HG03108 (cell line): Measurements from ENCODE around the gene DCC.

Source experiments
- ATAC-seq: cut with Tn5 transposase; IDR thresholded peaks from one replicate; pipeline ENCODE4 v1.9.1; 2021; ENCODE audit warnings: moderate library complexity; ENCODE audit not compliant: unreplicated experiment

Gene DCC

GRCh38 chr18:52894801-52895200 is 554.8 kb downstream of the DCC start:
- ATAC-seq: no peak

- no peak for ATAC-seq
Observed at GRCh38 chr18:52897611-52898484, 557.9 kb downstream of the DCC start.

GRCh38 chr18:52898485-52899058 is 558.6 kb downstream of the DCC start:
- ATAC-seq: no peak

DNA sequence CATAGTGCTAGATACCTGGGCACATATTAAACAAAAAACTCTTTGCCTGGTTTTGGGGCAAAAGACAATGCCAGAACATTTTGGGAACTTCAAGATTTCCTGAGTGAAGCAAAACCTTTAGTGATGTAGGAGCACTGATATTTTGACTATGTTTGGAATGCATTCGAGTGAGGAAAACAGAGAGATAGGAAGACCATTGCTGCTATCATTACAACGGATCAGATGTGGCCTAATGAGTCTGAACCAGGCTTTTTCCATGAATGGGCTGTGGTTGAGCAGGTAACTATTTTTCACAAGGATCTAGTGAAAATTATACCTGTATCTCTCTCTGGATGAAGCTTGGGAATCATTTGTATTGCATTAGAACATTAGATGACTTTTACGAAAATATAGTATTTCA is 562.2 kb downstream of the DCC start:
- ATAC-seq: no peak

DNA sequence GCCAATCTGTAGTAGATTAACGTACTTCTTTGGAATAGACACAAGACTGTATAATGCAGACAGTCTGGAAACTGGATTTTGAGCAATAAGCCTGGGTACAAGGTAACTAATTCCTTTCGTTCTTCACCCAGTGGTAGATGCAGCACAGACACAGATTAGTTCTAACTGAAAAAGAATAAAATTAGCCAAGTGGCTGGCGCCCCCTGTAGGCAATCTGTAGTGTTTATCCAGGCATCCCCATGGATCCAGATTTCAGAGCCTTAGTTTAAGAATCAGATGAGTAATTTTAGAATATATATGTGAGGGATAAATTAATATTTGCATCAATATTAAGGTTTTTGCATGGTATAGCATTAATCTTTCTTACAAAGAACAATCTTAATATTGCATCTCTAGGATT is 563.9 kb downstream of the DCC start:
- no peak for ATAC-seq

DNA sequence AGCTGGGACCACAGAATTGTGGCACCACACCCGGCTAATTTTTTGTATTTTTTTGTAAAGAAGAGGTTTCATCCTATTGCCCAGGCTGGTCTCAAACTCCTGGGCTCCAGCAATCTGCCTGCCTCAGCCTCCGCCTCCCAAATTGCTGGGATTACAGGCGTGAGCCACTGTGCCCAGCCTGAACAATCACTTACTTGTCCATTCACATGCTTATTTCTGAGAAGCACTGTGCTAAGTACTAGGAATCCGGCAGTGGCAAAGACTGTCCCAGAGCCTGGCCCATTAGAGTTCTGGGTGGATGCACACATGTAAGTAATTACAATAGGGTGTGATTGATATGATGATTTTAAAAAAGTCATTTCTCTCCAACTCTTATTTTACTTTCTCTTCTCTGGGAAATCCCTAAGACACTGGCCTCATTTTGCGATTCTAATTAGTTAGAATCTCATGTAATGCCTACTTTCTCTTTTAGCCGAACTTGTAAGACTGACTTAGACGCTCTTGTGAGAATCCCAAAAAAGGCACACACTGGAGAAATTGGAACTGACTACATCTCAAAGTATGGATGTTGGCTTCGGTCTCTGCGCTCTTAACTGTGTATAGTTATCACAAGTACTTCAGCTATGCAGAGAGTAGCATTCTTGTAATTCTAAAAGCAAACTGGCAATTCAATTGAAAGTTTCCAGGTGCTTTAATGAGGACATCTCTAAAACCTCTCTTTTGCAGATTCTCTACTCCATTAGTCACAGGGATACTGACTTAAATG is 567.7 kb downstream of the DCC start:
- no peak for ATAC-seq

DNA sequence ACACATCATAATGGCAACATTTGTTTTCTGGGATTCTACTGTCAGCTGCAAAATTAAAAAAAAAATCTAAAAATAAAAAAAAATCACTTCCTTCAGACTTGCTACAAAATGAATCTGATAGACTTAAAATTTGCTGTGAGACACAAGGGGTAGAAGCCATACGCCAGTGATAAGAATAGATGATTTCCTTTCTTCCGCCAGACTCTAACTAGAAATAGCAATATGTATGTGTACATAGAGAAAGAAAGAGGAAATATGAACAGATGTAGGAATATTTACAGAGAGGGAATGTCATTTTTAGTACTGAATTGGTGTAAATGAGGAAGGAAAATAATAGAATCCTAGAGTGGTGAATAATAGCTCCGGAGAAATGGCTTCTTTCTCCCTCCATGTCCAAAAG is 574.2 kb downstream of the DCC start:
- ATAC-seq: no peak

DNA sequence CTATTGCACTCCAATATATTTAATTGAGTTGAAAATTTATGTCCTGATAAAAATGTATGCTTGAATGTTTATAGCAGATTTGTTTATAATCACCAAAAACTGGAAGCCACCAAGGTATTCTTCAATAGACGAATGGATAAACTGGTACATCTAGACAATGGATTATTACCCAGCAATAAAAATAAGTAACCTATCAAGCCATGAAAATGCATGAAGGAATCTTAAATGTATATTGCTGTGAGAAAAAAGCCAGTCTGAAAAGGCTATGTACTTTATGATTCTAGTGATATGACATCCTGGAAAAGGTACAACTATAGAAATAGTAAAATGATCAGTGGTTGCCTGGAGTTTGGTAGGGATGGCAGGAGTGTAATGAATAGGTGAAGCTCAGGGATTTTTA is 580.7 kb downstream of the DCC start:
- ATAC-seq: no peak

DNA sequence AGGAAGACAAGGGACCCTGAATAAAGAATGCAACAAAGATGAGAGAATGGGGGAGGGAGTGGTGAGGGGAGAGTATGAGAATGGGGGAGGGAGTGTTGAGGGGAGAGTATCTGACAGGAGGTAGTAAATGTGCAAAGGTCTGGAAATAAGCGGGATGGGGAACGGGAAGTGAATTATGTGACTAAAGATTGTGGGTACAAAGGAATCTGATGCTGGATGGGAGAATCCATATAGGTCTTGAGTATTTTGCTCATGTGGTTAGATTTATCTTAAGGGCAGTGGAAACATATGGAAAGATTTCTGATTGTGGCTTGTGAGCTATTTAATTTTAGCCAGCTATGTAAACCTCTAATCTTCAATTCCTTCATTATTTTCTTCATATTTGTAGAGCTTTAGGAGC is 593.4 kb downstream of the DCC start:
- no peak for ATAC-seq

DNA sequence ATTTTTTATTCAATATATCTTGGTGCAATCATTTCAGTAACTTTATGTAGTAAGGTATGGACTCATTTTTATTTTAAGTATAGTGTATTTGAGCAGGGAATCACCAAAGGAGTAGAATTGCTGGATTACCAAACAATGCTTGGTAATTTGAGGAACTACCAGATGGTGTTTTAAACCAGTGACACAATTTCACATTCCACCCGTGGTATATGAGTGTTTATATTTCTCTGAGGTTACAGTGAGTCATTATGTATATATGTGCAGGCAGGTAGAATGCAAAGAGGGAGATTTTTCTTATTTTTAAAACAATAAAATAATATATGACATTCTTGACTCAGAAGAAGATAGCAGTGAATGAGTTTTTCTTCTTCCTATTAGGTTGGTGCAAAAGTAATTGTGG is 596.9 kb downstream of the DCC start:
- no peak for ATAC-seq

GRCh38 chr18:52937840-52938239 is 597.8 kb downstream of the DCC start:
- ATAC-seq: no peak

GRCh38 chr18:52945552-52945951 is 605.6 kb downstream of the DCC start:
- no peak for ATAC-seq

DNA sequence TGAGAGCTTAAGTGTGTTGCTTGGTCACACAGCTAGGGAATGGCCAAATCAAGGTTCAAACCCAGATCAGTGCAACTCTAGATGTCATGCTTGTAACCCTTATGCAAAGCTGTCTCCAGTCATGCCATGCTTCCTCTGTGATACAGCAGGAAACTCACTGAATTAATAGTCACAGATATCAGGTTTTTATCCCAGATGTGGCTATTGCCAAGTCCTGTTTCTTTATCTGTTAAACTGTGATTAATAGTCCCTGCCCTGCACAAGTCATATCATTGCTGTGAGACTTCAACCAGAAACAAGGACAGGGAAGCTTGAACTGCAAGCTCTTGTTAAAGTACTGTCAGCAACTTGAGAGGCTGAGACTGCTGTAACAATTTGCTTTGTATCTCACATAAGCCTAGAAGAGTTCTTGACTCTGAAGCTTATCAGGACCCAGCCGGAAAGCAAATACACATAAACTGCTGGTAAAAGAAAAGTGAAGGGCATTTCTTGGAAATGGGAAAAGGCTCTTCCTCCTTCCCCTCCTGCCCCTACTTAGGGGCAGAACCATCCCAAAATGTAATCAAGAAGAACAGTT is 609.0 kb downstream of the DCC start:
- no peak for ATAC-seq

DNA sequence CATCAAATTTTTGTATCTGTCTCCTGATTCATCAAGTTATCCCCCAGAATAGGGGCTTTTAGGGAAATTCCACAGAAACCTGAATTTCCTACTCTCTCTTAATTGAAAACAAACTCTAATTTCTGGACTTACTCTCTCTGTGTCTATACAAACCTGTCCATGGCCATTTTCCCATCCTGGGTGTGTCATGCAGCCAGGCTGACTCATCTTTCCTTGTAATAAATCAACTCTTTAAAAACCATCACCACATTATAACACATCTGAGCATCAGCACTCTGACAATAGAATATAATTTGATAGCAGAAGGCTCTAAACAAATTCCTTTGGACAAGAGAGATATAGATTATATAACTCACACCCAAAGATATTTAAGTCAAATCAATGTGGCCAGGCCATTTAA is 610.2 kb downstream of the DCC start:
- no peak for ATAC-seq

GRCh38 chr18:52953387-52953786 is 613.4 kb downstream of the DCC start:
- ATAC-seq: no peak

DNA sequence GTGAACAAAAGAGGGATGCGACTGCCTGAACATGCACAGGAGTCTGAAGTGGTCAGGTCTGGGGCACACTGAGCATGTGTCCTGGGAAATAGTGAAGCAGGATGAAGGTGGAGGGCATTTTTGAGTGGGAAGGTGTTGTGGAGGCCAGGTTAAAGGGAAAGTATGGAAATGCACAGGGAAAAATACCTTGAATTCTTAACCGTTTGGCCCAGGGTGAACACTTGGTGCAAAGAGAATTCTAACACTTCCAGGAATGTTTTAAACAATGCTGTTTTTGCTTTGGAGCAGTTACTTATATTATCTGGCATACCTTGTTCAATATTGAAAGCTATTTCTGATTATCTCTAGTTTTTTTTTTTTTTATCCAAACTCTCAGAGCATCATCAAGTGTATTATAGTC is 623.5 kb downstream of the DCC start:
- no peak for ATAC-seq

DNA sequence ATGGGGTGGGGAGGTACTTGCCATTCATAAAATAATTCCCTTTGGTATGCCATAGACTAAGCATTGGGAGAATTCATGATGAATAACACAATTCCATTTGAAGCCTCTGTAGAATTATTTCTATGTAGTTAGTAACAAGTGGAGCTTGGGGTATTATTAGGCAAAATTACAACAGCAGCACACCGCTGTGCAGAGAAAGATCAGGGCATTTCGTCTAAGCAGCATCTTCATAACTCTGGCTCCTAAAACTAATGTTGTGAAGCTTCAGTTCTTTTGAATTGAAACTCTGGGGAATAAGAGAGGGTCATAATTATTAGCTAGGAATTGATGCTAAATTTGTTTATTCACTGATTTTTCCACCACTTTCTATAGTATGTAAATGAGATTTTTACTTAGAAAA is 630.7 kb downstream of the DCC start:
- no peak for ATAC-seq

- ATAC-seq: no peak
Observed at GRCh38 chr18:52971097-52971496, 631.1 kb downstream of the DCC start.

- ATAC-seq: no peak
Observed at GRCh38 chr18:52979892-52980291, 639.9 kb downstream of the DCC start.

DNA sequence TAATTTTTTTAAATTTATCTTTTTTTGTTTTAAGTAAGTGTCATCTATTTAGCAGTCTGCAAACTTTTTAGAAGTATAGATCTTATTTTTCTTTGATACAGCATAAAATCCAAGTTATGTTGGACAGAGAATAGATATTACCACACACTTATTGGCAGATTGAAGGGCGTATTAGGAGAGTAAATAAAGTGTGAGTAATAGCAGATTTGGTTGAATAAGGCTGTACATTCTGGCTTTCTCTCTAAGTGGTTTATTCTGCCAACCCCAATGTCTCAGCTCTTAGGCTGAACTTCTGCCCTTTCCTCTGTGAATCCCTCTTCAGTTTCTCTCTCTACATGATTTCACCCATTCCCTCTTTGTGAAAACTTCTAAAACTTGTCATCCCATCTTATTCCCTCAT is 651.2 kb downstream of the DCC start:
- ATAC-seq: no peak

DNA sequence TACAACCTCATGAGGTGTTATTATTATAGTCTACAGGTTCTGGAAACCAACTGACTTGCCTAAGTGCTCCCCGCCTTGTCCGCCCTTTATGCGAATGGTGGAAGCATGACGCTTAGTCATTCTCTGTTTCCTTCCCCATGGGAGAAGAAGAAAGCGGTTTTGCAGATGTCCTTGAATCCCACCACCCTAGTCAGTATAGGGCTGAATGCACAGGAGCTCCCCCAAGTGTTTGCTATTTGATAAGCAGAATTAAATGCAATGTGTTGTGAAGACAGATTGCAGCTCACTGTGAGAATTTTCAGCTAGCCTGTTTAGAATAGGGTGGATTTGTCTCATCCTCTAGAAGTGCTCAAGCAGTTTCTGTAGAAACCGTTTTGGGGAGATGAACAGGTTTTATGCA is 652.0 kb downstream of the DCC start:
- no peak for ATAC-seq

DNA sequence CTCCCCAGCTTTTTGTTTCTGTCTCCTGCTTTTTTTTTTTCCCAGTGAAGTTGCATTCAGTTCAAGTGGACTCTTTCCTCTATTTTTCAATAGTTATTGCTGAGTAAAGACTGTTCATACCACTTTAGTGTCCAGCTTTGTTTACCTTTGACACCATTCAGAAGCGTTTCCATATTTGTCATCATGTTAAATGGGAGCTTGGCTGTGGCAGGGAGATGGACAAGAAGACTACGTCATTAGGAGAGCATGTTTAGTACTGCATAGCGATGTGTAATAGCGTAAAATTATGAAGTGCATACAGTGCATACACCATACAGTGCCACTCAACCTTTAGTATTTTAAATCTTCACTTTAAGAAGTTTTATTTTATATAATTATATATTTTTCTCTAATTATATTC is 655.9 kb downstream of the DCC start:
- no peak for ATAC-seq
